ENCODE data around the gene ST6GALNAC5. TPM values are rescaled to one million over a fixed set of nuclear protein-coding genes. Genes with fewer than 3 reads are reported as not detected.

ST6GALNAC5 gene
- total RNA-seq, 4 donors from 2014 or later: 1.8 to 5.1 (median 3.7) TPM; not detected in 1

- TF ChIP-seq POLR2A (IDR thresholded peaks at IDR 0.05): no peak
- TF ChIP-seq, protein P1, sequence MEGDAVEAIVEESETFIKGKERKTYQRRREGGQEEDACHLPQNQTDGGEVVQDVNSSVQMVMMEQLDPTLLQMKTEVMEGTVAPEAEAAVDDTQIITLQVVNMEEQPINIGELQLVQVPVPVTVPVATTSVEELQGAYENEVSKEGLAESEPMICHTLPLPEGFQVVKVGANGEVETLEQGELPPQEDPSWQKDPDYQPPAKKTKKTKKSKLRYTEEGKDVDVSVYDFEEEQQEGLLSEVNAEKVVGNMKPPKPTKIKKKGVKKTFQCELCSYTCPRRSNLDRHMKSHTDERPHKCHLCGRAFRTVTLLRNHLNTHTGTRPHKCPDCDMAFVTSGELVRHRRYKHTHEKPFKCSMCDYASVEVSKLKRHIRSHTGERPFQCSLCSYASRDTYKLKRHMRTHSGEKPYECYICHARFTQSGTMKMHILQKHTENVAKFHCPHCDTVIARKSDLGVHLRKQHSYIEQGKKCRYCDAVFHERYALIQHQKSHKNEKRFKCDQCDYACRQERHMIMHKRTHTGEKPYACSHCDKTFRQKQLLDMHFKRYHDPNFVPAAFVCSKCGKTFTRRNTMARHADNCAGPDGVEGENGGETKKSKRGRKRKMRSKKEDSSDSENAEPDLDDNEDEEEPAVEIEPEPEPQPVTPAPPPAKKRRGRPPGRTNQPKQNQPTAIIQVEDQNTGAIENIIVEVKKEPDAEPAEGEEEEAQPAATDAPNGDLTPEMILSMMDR (IDR thresholded peaks at IDR 0.05): no peak
- H3K9me3 ChIP-seq: no peaks in the 10 kb centered on the region
- no peak for DNase-seq
- no peaks in the 10 kb centered on the region for H3K36me3 ChIP-seq
- no peaks in the 10 kb centered on the region for H3K27me3 ChIP-seq
- no peak overlapping the region for H3K27ac ChIP-seq
- H3K4me3 ChIP-seq: no peak overlapping the region
- H3K4me1 ChIP-seq: no peaks in the 10 kb centered on the region
Observed at GRCh38 chr1:76905876-76906595, 38.8 kb downstream of the ST6GALNAC5 start.

DNA sequence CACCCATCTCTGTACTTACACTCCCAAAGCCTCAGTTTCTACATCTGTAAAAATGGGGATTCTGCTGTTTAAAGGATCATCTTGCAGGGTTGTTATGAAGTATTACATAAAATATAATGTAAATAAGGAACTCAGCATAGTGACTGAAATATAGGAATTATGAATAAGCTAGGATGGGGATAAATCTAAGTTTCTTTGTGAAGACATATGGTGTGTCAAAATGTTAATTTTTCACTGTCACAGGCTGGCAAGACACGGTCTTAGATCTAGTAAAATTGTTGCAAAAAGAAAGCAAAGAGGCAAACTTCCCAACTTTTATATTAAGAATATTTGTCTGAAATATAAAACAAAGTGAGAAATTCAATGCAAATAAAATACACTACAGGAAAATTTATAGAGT lies 42.0 kb downstream of the ST6GALNAC5 start:
- H3K27me3 ChIP-seq: no peaks in the 10 kb centered on the region
- H3K4me3 ChIP-seq: no peak overlapping the region
- H3K27ac ChIP-seq: no peak overlapping the region
- no peaks in the 10 kb centered on the region for H3K36me3 ChIP-seq
- DNase-seq: no peak
- no peak for TF ChIP-seq POLR2A (IDR thresholded peaks at IDR 0.05)
- TF ChIP-seq, protein P1 (IDR thresholded peaks at IDR 0.05): no peak
- H3K4me1 ChIP-seq: no peaks in the 10 kb centered on the region
- no peaks in the 10 kb centered on the region for H3K9me3 ChIP-seq

- Histone ChIP-seq H3K4me3 (no peak overlapping the region), H3K9me3 (no peaks in the 10 kb centered on the region), H3K27ac (no peak overlapping the region), H3K27me3 (no peaks in the 10 kb centered on the region), H3K36me3 (no peaks in the 10 kb centered on the region), H3K4me1 (no peaks in the 10 kb centered on the region)
- TF ChIP-seq, protein P1 (IDR thresholded peaks at IDR 0.05): no peak
- TF ChIP-seq POLR2A (IDR thresholded peaks at IDR 0.05): no peak
- DNase-seq: no peak
Observed at GRCh38 chr1:76919085-76919484, 51.8 kb downstream of the ST6GALNAC5 start.

- H3K4me1 ChIP-seq: no peaks in the 10 kb centered on the region
- no peak overlapping the region for H3K27ac ChIP-seq
- no peaks in the 10 kb centered on the region for H3K36me3 ChIP-seq
- no peak for DNase-seq
- H3K4me3 ChIP-seq: no peak overlapping the region
- TF ChIP-seq POLR2A (IDR thresholded peaks at IDR 0.05): no peak
- TF ChIP-seq, protein P1 (IDR thresholded peaks at IDR 0.05): no peak
- no peaks in the 10 kb centered on the region for H3K9me3 ChIP-seq
- H3K27me3 ChIP-seq: no peaks in the 10 kb centered on the region
Observed at GRCh38 chr1:76921590-76921989, 54.3 kb downstream of the ST6GALNAC5 start.

GRCh38 chr1:76925825-76926224 lies 58.5 kb downstream of the ST6GALNAC5 start:
- TF ChIP-seq, protein P1 (IDR thresholded peaks at IDR 0.05): no peak
- no peak for TF ChIP-seq POLR2A (IDR thresholded peaks at IDR 0.05)

More at GRCh38 chr1:76925825-76926224, 58.5 kb downstream of the ST6GALNAC5 start:
- Histone ChIP-seq H3K4me1 (no peaks in the 10 kb centered on the region), H3K27me3 (no peaks in the 10 kb centered on the region), H3K9me3 (peaks cover 0 to under 1% (median 0%) of the 10 kb centered on the region in 4 donors), H3K36me3 (no peaks in the 10 kb centered on the region), H3K4me3 (no peak overlapping the region), H3K27ac (no peak overlapping the region)
- DNase-seq: no peak

Data from Peyer's patch (tissue), 4 donors.